Activated CD4-positive, alpha-beta T cell treated with anti-CD3 and anti-CD28 coated beads, Interleukin-2, amount 50 U/mL, for 4 hours (primary cell): Measurements from ENCODE around the gene PLEK2.
"Not testable (repeated sequence)": the region's sequence is repeated elsewhere in the genome, so short reads cannot be mapped to it uniquely, and the experiment has no call there.

Experiments
- DNase-seq, 2 experiments: peaks; one replicate each; pipeline ENCODE4 v3.0.0-alpha.2; 2020

The PLEK2 gene

GRCh38 chr14:67357969-67358354, 54.0 kb downstream of the PLEK2 start:
- DNase-seq, result no peak

GRCh38 chr14:67357186-67357968, 54.6 kb downstream of the PLEK2 start:
- DNase-seq, result no peak

GRCh38 chr14:67352055-67352454, 59.9 kb downstream of the PLEK2 start:
- DNase-seq, result no peak

- DNase-seq, result no peak
These were observed 66.4 kb downstream of the PLEK2 start for GRCh38 chr14:67345583-67345982.

DNA sequence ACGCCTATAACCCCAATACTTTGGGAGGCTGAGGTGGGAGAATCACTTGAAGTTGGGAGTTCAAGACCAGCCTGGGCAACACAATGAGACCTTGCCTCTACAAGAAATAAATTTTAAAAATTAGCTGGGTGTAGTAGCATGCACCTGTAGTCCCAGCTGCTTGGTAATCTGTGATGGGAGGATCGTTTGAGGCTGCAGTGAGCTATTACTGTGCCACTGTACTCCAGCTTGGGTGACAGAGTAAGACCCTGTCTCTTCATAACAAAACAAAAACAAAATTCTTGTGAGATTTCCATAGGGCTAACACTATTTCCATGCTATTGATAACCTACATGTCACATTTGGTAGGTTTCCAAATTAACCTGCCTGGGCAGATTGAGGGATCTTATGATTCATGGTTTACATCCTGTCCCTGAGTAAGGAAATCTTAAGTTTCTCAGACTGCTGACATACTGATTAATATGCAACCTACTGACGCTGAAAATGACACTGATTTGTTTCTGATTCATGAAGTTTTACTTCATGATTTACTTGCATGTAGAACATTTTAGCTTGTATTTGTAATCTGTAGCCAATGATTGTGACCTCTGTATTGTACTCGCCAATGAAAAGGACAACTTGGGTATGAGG, 68.2 kb downstream of the PLEK2 start:
- no peak for DNase-seq

- DNase-seq, result not testable (repeated sequence)
These were observed 70.7 kb downstream of the PLEK2 start for GRCh38 chr14:67341231-67341630.
